ENCODE data around the gene SMIM24. TPM values are rescaled to one million over a fixed set of nuclear protein-coding genes. Genes with fewer than 3 reads are reported as not detected.

The SMIM24 gene
- total and polyA plus RNA-seq, 9 of the 15 experiments (the other 6 are each of a cell fraction or from before 2014, with no cell fraction given): 0.45 to 12.3 (median 1.4) TPM; not detected in 1

DNA sequence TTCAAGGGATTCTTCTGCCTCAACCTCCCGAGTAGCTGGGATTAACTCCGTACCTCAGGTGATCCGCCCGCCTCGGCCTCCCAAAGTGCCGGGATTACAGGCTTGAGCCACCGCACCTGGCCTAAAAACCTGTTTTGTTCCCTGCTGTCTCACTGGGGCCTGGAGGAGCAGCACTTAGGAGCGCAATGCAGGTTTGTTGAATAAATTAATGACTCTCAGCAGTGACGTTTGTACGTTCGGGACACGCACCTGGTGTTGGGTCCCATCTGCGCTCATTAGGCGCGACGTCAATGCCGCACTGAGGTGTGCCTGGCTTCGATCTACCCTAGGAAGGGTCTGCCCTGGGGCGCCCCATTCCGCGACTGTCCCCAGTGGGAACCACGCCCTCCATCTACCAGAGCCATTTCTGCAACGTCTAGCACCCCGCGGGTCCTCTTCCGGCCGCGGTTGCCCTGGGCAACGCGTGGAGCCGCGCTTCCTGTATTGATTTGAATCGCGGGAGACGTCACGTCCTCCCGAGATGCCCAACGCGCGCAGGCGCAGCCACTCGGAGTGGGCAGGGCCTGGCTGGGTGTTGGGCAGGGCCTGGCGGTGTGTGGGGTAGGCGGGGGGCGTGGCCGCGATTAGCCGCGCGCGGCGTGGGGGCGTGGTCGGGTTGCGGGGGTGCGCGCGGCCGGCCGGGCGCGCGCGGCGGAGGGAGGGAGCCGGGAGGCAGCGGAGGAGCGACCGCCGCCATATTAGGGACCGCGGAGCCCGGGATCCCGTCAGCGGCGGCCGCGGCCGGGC is 25.5 kb upstream of the SMIM24 start, which contains the start of gene FZR1 (continued):
- TF ChIP-seq, protein P1, sequence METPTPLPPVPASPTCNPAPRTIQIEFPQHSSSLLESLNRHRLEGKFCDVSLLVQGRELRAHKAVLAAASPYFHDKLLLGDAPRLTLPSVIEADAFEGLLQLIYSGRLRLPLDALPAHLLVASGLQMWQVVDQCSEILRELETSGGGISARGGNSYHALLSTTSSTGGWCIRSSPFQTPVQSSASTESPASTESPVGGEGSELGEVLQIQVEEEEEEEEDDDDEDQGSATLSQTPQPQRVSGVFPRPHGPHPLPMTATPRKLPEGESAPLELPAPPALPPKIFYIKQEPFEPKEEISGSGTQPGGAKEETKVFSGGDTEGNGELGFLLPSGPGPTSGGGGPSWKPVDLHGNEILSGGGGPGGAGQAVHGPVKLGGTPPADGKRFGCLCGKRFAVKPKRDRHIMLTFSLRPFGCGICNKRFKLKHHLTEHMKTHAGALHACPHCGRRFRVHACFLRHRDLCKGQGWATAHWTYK (CRISPR knock-in tag; IDR thresholded peaks at IDR 0.05): no peak
- TF ChIP-seq JUNB (CRISPR knock-in tag; conservative IDR thresholded peaks at IDR 0.05): no peak
- TF ChIP-seq HDAC8 (tag; IDR thresholded peaks at IDR 0.05): no peak
- TF ChIP-seq ZC3H4 (CRISPR knock-in tag; IDR thresholded peaks at IDR 0.05; ENCODE audit: borderline replicate concordance): no peak
- TF ChIP-seq SIRT6 (IDR thresholded peaks at IDR 0.05; ENCODE audit: low read depth, low read length): no peak
- TF ChIP-seq SMAD1 (IDR thresholded peaks at IDR 0.05; ENCODE audit: low read depth, low read length, partially characterized antibody): no peak
- no peak for TF ChIP-seq EHMT2 (IDR thresholded peaks at IDR 0.05)
- TF ChIP-seq HDAC6 (IDR thresholded peaks at IDR 0.05; ENCODE audit: low read depth, low read length): no peak
- TF ChIP-seq TCF3 (CRISPR knock-in tag; IDR thresholded peaks at IDR 0.05): no peak; the same call in 1 of the 2 replicates
- TF ChIP-seq, protein P2, sequence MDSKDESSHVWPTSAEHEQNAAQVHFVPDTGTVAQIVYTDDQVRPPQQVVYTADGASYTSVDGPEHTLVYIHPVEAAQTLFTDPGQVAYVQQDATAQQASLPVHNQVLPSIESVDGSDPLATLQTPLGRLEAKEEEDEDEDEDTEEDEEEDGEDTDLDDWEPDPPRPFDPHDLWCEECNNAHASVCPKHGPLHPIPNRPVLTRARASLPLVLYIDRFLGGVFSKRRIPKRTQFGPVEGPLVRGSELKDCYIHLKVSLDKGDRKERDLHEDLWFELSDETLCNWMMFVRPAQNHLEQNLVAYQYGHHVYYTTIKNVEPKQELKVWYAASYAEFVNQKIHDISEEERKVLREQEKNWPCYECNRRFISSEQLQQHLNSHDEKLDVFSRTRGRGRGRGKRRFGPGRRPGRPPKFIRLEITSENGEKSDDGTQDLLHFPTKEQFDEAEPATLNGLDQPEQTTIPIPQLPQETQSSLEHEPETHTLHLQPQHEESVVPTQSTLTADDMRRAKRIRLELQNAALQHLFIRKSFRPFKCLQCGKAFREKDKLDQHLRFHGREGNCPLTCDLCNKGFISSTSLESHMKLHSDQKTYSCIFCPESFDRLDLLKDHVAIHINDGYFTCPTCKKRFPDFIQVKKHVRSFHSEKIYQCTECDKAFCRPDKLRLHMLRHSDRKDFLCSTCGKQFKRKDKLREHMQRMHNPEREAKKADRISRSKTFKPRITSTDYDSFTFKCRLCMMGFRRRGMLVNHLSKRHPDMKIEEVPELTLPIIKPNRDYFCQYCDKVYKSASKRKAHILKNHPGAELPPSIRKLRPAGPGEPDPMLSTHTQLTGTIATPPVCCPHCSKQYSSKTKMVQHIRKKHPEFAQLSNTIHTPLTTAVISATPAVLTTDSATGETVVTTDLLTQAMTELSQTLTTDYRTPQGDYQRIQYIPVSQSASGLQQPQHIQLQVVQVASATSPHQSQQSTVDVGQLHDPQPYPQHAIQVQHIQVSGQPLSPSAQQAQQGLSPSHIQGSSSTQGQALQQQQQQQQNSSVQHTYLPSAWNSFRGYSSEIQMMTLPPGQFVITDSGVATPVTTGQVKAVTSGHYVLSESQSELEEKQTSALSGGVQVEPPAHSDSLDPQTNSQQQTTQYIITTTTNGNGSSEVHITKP (IDR thresholded peaks at IDR 0.05; ENCODE audit: partially characterized antibody): no peak
- TF ChIP-seq MAZ (CRISPR knock-in tag; conservative IDR thresholded peaks at IDR 0.05 in 1 of 2, IDR thresholded peaks at IDR 0.05 in 1 of 2): peak in 1 of 2 experiments; percentile 80; a peak in 1 of 4 replicates
- no peak for TF ChIP-seq ZBTB8A (IDR thresholded peaks at IDR 0.05; ENCODE audit: partially characterized antibody)
- no peak for TF ChIP-seq PRMT5 (CRISPR knock-in tag; IDR thresholded peaks at IDR 0.05)
- TF ChIP-seq, protein P3, sequence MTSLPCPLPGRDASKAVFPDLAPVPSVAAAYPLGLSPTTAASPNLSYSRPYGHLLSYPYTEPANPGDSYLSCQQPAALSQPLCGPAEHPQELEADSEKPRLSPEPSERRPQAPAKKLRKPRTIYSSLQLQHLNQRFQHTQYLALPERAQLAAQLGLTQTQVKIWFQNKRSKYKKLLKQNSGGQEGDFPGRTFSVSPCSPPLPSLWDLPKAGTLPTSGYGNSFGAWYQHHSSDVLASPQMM (CRISPR knock-in tag; IDR thresholded peaks at IDR 0.05): no peak
- TF ChIP-seq SREBF2 (CRISPR knock-in tag; IDR thresholded peaks at IDR 0.05): no peak
- TF ChIP-seq PPARD (CRISPR knock-in tag; IDR thresholded peaks at IDR 0.05): no peak
- TF ChIP-seq POLR2G (IDR thresholded peaks at IDR 0.05; ENCODE audit: low read depth, low read length): peak; percentile 90
- TF ChIP-seq ZNF717 (CRISPR knock-in tag; IDR thresholded peaks at IDR 0.05): no peak
- no peak for TF ChIP-seq SOX6 (IDR thresholded peaks at IDR 0.05)
- no peak for TF ChIP-seq ZNF444 (CRISPR knock-in tag; IDR thresholded peaks at IDR 0.05)
